GM19025 (cell line): Measurements from ENCODE around the gene FBXL3.
A peak's percentile ranks its signal among the peaks of the same experiment; 100 is the strongest.
"Not testable (repeated sequence)": the region's sequence is repeated elsewhere in the genome, so short reads cannot be mapped to it uniquely, and the experiment has no call there.

Experiments used
- ATAC-seq: cut with Tn5 transposase; IDR thresholded peaks from one replicate; pipeline ENCODE4 v1.9.1; 2021; ENCODE audit warnings: mild to moderate bottlenecking, low read depth, moderate library complexity; ENCODE audit not compliant: unreplicated experiment

The FBXL3 gene

GRCh38 chr13:76991796-76992547 lies 35.0 kb downstream of the FBXL3 start, which contains the start of gene CLN5:
TSS of gene CLN5 (plus strand) at chr13:76992081. CDS start at chr13:76992099, 18 bp downstream.
- peak; percentile 93 for ATAC-seq

GRCh38 chr13:76991432-76991795 lies 35.5 kb downstream of the FBXL3 start:
- peak; percentile 45 for ATAC-seq

- no peak for ATAC-seq
Observed at GRCh38 chr13:76983676-76984075, 43.3 kb downstream of the FBXL3 start.

- no peak for ATAC-seq
Observed at GRCh38 chr13:76982061-76982460, 44.9 kb downstream of the FBXL3 start.

GRCh38 chr13:76980075-76980718 lies 46.8 kb downstream of the FBXL3 start:
- ATAC-seq: peak; percentile 99

- ATAC-seq: no peak
Observed at GRCh38 chr13:76976929-76977328, 50.0 kb downstream of the FBXL3 start.

GRCh38 chr13:76976490-76976889 lies 50.5 kb downstream of the FBXL3 start:
- ATAC-seq: no peak

- no peak for ATAC-seq
Observed at GRCh38 chr13:76975863-76976262, 51.1 kb downstream of the FBXL3 start.

GRCh38 chr13:76974618-76974975 lies 52.4 kb downstream of the FBXL3 start:
- no peak for ATAC-seq

GRCh38 chr13:76973920-76974617 lies 52.9 kb downstream of the FBXL3 start:
- no peak for ATAC-seq

- ATAC-seq: no peak
Observed at GRCh38 chr13:76971851-76972829, 54.8 kb downstream of the FBXL3 start.

- no peak for ATAC-seq
Observed at GRCh38 chr13:76971215-76971614, 55.7 kb downstream of the FBXL3 start.

- ATAC-seq: no peak
Observed at GRCh38 chr13:76969488-76970365, 57.2 kb downstream of the FBXL3 start.

- no peak for ATAC-seq
Observed at GRCh38 chr13:76968041-76968440, 58.9 kb downstream of the FBXL3 start.

- ATAC-seq: no peak
Observed at GRCh38 chr13:76967031-76967430, 59.9 kb downstream of the FBXL3 start.

- no peak for ATAC-seq
Observed at GRCh38 chr13:76965759-76966421, 61.1 kb downstream of the FBXL3 start.

- ATAC-seq: not testable (repeated sequence)
Observed at GRCh38 chr13:76959734-76960133, 67.2 kb downstream of the FBXL3 start.

GRCh38 chr13:76958841-76959432 lies 68.0 kb downstream of the FBXL3 start:
- ATAC-seq: no peak
